ENCODE measurements around the gene ARHGAP24.
"Not testable (repeated sequence)": the region's sequence is repeated elsewhere in the genome, so short reads cannot be mapped to it uniquely, and the experiment has no call there.

Gene ARHGAP24

GRCh38 chr4:85486425-85487086 lies 11.6 kb downstream of the ARHGAP24 start:
- no peak for DNase-seq

- no peak for DNase-seq
These were observed 13.5 kb downstream of the ARHGAP24 start for GRCh38 chr4:85488416-85488815.

- no peak for DNase-seq
These were observed 14.5 kb downstream of the ARHGAP24 start for GRCh38 chr4:85489273-85489981.

GRCh38 chr4:85491527-85491926 lies 16.6 kb downstream of the ARHGAP24 start:
- DNase-seq, result no peak

- DNase-seq, result no peak
These were observed 17.4 kb downstream of the ARHGAP24 start for GRCh38 chr4:85492336-85492735.

GRCh38 chr4:85495621-85496020 lies 20.7 kb downstream of the ARHGAP24 start:
- DNase-seq, result no peak

GRCh38 chr4:85496126-85496849 lies 21.3 kb downstream of the ARHGAP24 start:
- DNase-seq, result no peak

- no peak for DNase-seq
These were observed 22.0 kb downstream of the ARHGAP24 start for GRCh38 chr4:85496933-85497332.

- DNase-seq, result no peak
These were observed 23.3 kb downstream of the ARHGAP24 start for GRCh38 chr4:85498068-85498733.

GRCh38 chr4:85499573-85499972 lies 24.6 kb downstream of the ARHGAP24 start:
- DNase-seq, result no peak

- DNase-seq, result no peak
These were observed 25.3 kb downstream of the ARHGAP24 start for GRCh38 chr4:85500110-85500867.

- not testable (repeated sequence) for DNase-seq
These were observed 26.2 kb downstream of the ARHGAP24 start for GRCh38 chr4:85501145-85501544.

- no peak for DNase-seq
These were observed 33.7 kb downstream of the ARHGAP24 start for GRCh38 chr4:85508654-85509053.

- DNase-seq, result no peak
These were observed 35.1 kb downstream of the ARHGAP24 start for GRCh38 chr4:85509882-85510631.

- DNase-seq, result no peak
These were observed 35.7 kb downstream of the ARHGAP24 start for GRCh38 chr4:85510632-85510984.

GRCh38 chr4:85512446-85513205 lies 37.7 kb downstream of the ARHGAP24 start:
- no peak for DNase-seq

GRCh38 chr4:85514117-85514516 lies 39.2 kb downstream of the ARHGAP24 start:
- no peak for DNase-seq

GRCh38 chr4:85514783-85515182 lies 39.8 kb downstream of the ARHGAP24 start:
- DNase-seq, result no peak

- DNase-seq, result no peak
These were observed 40.8 kb downstream of the ARHGAP24 start for GRCh38 chr4:85515701-85516100.

GRCh38 chr4:85518526-85518925 lies 43.6 kb downstream of the ARHGAP24 start:
- not testable (repeated sequence) for DNase-seq

Measured in activated CD4-positive, alpha-beta T cell treated with anti-CD3 and anti-CD28 coated beads, Interleukin-2, amount 50 U/mL, for 16 hours (primary cell).